Large intestine (tissue), 3 donors: Measurements from ENCODE around the gene SARM1. TPM values are rescaled to one million over a fixed set of nuclear protein-coding genes. Genes with fewer than 3 reads are reported as not detected.

Experiments used
- DNase-seq, 2 donors: peaks; one replicate each; pipeline versions ENCODE4 v3.0.0 to v3.0.0-alpha.2; 2013
- H3K27ac ChIP-seq: one replicate; pipeline ENCODE4 v1.5.1; 2013; ENCODE audit warnings: low read length
- H3K27me3 ChIP-seq: 2 replicates; pipeline ENCODE4 v1.6.1; 2013; ENCODE audit warnings: low read length; ENCODE audit not compliant: control insufficient read depth, insufficient read depth
- H3K36me3 ChIP-seq: 2 replicates; pipeline ENCODE4 v1.6.1; 2013; ENCODE audit warnings: low read length; ENCODE audit not compliant: control insufficient read depth, insufficient read depth
- H3K4me1 ChIP-seq: one replicate; pipeline ENCODE4 v1.6.1; 2013; ENCODE audit warnings: low read length; ENCODE audit not compliant: control insufficient read depth, insufficient read depth
- H3K4me3 ChIP-seq: one replicate; pipeline ENCODE4 v1.5.1; 2013; ENCODE audit warnings: low read length
- H3K9me3 ChIP-seq: one replicate; pipeline ENCODE4 v1.6.1; 2013; ENCODE audit warnings: mild to moderate bottlenecking, low read depth, low read length, moderate library complexity; ENCODE audit not compliant: control insufficient read depth
- WGBS: methylation state at CpG from one replicate; pipeline ENCODE4 v1.1.5; 2013; ENCODE audit warnings: low lambda C conversion rate; ENCODE audit not compliant: insufficient coverage; 5-methylcytosine and 5-hydroxymethylcytosine counted together
- polyA plus RNA-seq: library from polyadenylated mRNA; unstranded; fragments of 120-200 nt; gene quantifications from one replicate; pipeline ENCODE4 v1.2.1, GENCODE V29; 2013

Gene SARM1
- polyA plus RNA-seq, 1 donor = 17.0 TPM

- peak overlapping the region; percentile 72 for H3K27ac ChIP-seq
- H3K36me3 ChIP-seq = peaks cover 60% of the 10 kb centered on the region
- H3K4me1 ChIP-seq = peaks cover 79% of the 10 kb centered on the region
Measured at GRCh38 chr17:28394337-28395116, 23.0 kb downstream of the SARM1 start.

GRCh38 chr17:28395426-28395825, 23.9 kb downstream of the SARM1 start:
- no CpG with 5 or more reads among the region's 2 CpGs for WGBS
- no peak for DNase-seq
- H3K27me3 ChIP-seq = no peaks in the 10 kb centered on the region
- no peaks in the 10 kb centered on the region for H3K9me3 ChIP-seq
- H3K4me3 ChIP-seq = no peak overlapping the region
- H3K27ac ChIP-seq = peak overlapping the region; percentile 72
- H3K4me1 ChIP-seq = peaks cover 75% of the 10 kb centered on the region
- peaks cover 64% of the 10 kb centered on the region for H3K36me3 ChIP-seq

More at GRCh38 chr17:28394337-28395116, 23.0 kb downstream of the SARM1 start:
- no peaks in the 10 kb centered on the region for H3K27me3 ChIP-seq
- no peak overlapping the region for H3K4me3 ChIP-seq
- DNase-seq = peak in 1 of 2 donors; percentile 74
- 60% methylated on average over 1 of the region's 7 CpGs for WGBS
- no peaks in the 10 kb centered on the region for H3K9me3 ChIP-seq

- WGBS = no CpG with 5 or more reads among the region's 6 CpGs
- Histone ChIP-seq H3K9me3 (no peaks in the 10 kb centered on the region), H3K27me3 (no peaks in the 10 kb centered on the region), H3K4me3 (no peak overlapping the region), H3K36me3 (peaks cover 63% of the 10 kb centered on the region), H3K27ac (peak overlapping the region; percentile 72), H3K4me1 (peaks cover 73% of the 10 kb centered on the region)
- no peak for DNase-seq
Measured at GRCh38 chr17:28395968-28396367, 24.5 kb downstream of the SARM1 start.

GRCh38 chr17:28396635-28397239, 25.2 kb downstream of the SARM1 start:
- H3K9me3 ChIP-seq = no peaks in the 10 kb centered on the region
- no peak overlapping the region for H3K4me3 ChIP-seq
- H3K36me3 ChIP-seq = peaks cover 67% of the 10 kb centered on the region
- H3K4me1 ChIP-seq = peaks cover 67% of the 10 kb centered on the region
- DNase-seq = peak in 1 of 2 donors; percentile 41
- H3K27me3 ChIP-seq = no peaks in the 10 kb centered on the region
- WGBS = no CpG with 5 or more reads among the region's 6 CpGs
- peak overlapping the region; percentile 51 for H3K27ac ChIP-seq

GRCh38 chr17:28397275-28397674, 25.8 kb downstream of the SARM1 start:
- Histone ChIP-seq H3K4me1 (peaks cover 65% of the 10 kb centered on the region), H3K4me3 (no peak overlapping the region), H3K27me3 (no peaks in the 10 kb centered on the region), H3K9me3 (no peaks in the 10 kb centered on the region), H3K36me3 (peaks cover 71% of the 10 kb centered on the region), H3K27ac (peak overlapping the region; percentile 53)
- WGBS = no CpG with 5 or more reads among the region's 3 CpGs
- no peak for DNase-seq

- Histone ChIP-seq H3K9me3 (no peaks in the 10 kb centered on the region), H3K27ac (peak overlapping the region; percentile 53), H3K36me3 (peaks cover 71% of the 10 kb centered on the region), H3K27me3 (no peaks in the 10 kb centered on the region), H3K4me3 (no peak overlapping the region), H3K4me1 (peaks cover 63% of the 10 kb centered on the region)
- DNase-seq = no peak
- no CpG with 5 or more reads among the region's 7 CpGs for WGBS
Measured at GRCh38 chr17:28397687-28398279, 26.3 kb downstream of the SARM1 start.

- no peaks in the 10 kb centered on the region for H3K9me3 ChIP-seq
- WGBS = no CpG with 5 or more reads among the region's 6 CpGs
- H3K36me3 ChIP-seq = peaks cover 68% of the 10 kb centered on the region
- no peak overlapping the region for H3K4me3 ChIP-seq
- DNase-seq = peak in 1 of 2 donors; percentile 57
- H3K27ac ChIP-seq = peak overlapping the region; percentile 53
- peaks cover 64% of the 10 kb centered on the region for H3K4me1 ChIP-seq
- no peaks in the 10 kb centered on the region for H3K27me3 ChIP-seq
Measured at GRCh38 chr17:28398280-28398981, 26.9 kb downstream of the SARM1 start.

- no CpG with 5 or more reads among the region's 4 CpGs for WGBS
- no peaks in the 10 kb centered on the region for H3K9me3 ChIP-seq
- no peak for DNase-seq
- no peak overlapping the region for H3K4me3 ChIP-seq
- peaks cover 68% of the 10 kb centered on the region for H3K4me1 ChIP-seq
- peaks cover 68% of the 10 kb centered on the region for H3K36me3 ChIP-seq
- H3K27me3 ChIP-seq = no peaks in the 10 kb centered on the region
- peak overlapping the region; percentile 53 for H3K27ac ChIP-seq
Measured at GRCh38 chr17:28399808-28400207, 28.3 kb downstream of the SARM1 start.

GRCh38 chr17:28402224-28402630, 30.7 kb downstream of the SARM1 start:
- H3K4me1 ChIP-seq = peaks cover 59% of the 10 kb centered on the region
- no peak overlapping the region for H3K4me3 ChIP-seq
- no peak overlapping the region for H3K27ac ChIP-seq
- no peak for DNase-seq
- WGBS = no CpG with 5 or more reads among the region's 3 CpGs
- peaks cover 2% of the 10 kb centered on the region for H3K9me3 ChIP-seq
- H3K36me3 ChIP-seq = peaks cover 51% of the 10 kb centered on the region
- no peaks in the 10 kb centered on the region for H3K27me3 ChIP-seq

- peaks cover 45% of the 10 kb centered on the region for H3K36me3 ChIP-seq
- H3K27me3 ChIP-seq = no peaks in the 10 kb centered on the region
- H3K9me3 ChIP-seq = peaks cover 2% of the 10 kb centered on the region
- H3K4me3 ChIP-seq = no peak overlapping the region
- H3K27ac ChIP-seq = no peak overlapping the region
- 100% methylated on average over 2 of the region's 6 CpGs for WGBS
- H3K4me1 ChIP-seq = peaks cover 59% of the 10 kb centered on the region
- DNase-seq = no peak
Measured at GRCh38 chr17:28402844-28403243, 31.4 kb downstream of the SARM1 start.
